ENCODE measurements around the gene RSRC1.
"Not testable (repeated sequence)": the region's sequence is repeated elsewhere in the genome, so short reads cannot be mapped to it uniquely, and the experiment has no call there.

The RSRC1 gene

GRCh38 chr3:158101335-158102241 is 8.3 kb upstream of the RSRC1 start:
- no peak for DNase-seq

- DNase-seq = no peak
These were observed 7.4 kb upstream of the RSRC1 start for GRCh38 chr3:158102242-158103080.

- DNase-seq = peak; percentile 62
These were observed 6.6 kb upstream of the RSRC1 start for GRCh38 chr3:158103081-158103886.

GRCh38 chr3:158103887-158104327 is 6.0 kb upstream of the RSRC1 start:
- DNase-seq = no peak

GRCh38 chr3:158104431-158104921 is 5.4 kb upstream of the RSRC1 start:
- no peak for DNase-seq

GRCh38 chr3:158105119-158105709 is 4.7 kb upstream of the RSRC1 start:
- DNase-seq = peak; percentile 57

GRCh38 chr3:158105710-158106253 is 4.1 kb upstream of the RSRC1 start:
- DNase-seq = peak; percentile 62

- peak; percentile 63 for DNase-seq
These were observed 3.0 kb upstream of the RSRC1 start for GRCh38 chr3:158106766-158107471.

- DNase-seq = no peak
These were observed 2.1 kb upstream of the RSRC1 start for GRCh38 chr3:158107605-158108444.

GRCh38 chr3:158108445-158108985 is 1.4 kb upstream of the RSRC1 start:
- DNase-seq = no peak

GRCh38 chr3:158109295-158109803 is 540 bp upstream of the RSRC1 start:
- DNase-seq = no peak

GRCh38 chr3:158110658-158111018 is 749 bp downstream of the RSRC1 start:
- no peak for DNase-seq

- DNase-seq = no peak
These were observed 2.0 kb downstream of the RSRC1 start for GRCh38 chr3:158111861-158112260.

- not testable (repeated sequence) for DNase-seq
These were observed 3.7 kb downstream of the RSRC1 start for GRCh38 chr3:158113595-158113994.

- DNase-seq = no peak
These were observed 10.4 kb downstream of the RSRC1 start for GRCh38 chr3:158120330-158120729.

GRCh38 chr3:158121295-158121694 is 11.4 kb downstream of the RSRC1 start:
- no peak for DNase-seq

- not testable (repeated sequence) for DNase-seq
These were observed 12.8 kb downstream of the RSRC1 start for GRCh38 chr3:158122721-158123120.

GRCh38 chr3:158127250-158128219 is 17.6 kb downstream of the RSRC1 start:
- no peak for DNase-seq

- no peak for DNase-seq
These were observed 18.9 kb downstream of the RSRC1 start for GRCh38 chr3:158128755-158129154.
